ENCODE data around the gene CHST13. TPM values are rescaled to one million over a fixed set of nuclear protein-coding genes. Genes with fewer than 3 reads are reported as not detected.

Gene CHST13
- total RNA-seq, 2 donors from 2014 or later, result 1.6 to 6.7 TPM

GRCh38 chr3:126516936-126517290, 7.0 kb upstream of the CHST13 start:
- WGBS, 2 experiments (ENCODE audit: insufficient coverage in 1 of 2, insufficient read length in 1 of 2), result 92 to 97% methylated on average over 8 to 9 of the region's 9 CpGs
- H3K36me3 Mint-ChIP-seq (ENCODE audit: low read depth), result no peaks in the 10 kb centered on the region
- H3K27ac ChIP-seq (ENCODE audit: low read depth, low read length), result no peak overlapping the region
- no peak for DNase-seq
- H3K9me3 ChIP-seq (ENCODE audit: control insufficient read depth, low read length), result no peaks in the 10 kb centered on the region
- no peaks in the 10 kb centered on the region for H3K27me3 ChIP-seq (ENCODE audit: control insufficient read depth, insufficient read depth, low read length, poor library complexity, severe bottlenecking)
- H3K4me1 ChIP-seq (ENCODE audit: control insufficient read depth, insufficient read depth, low read length), result peaks cover 7% of the 10 kb centered on the region
- H3K27me3 Mint-ChIP-seq (ENCODE audit: insufficient read depth), result no peaks in the 10 kb centered on the region
- H3K4me3 Mint-ChIP-seq, result no peak overlapping the region
- no peak overlapping the region for H3K4me3 ChIP-seq (ENCODE audit: low read length)
- no peaks in the 10 kb centered on the region for H3K9me3 Mint-ChIP-seq
- no peak overlapping the region for H3K9ac ChIP-seq (ENCODE audit: extremely low read depth, low read length, poor library complexity, severe bottlenecking)
- no peak for TF ChIP-seq CTCF (conservative IDR thresholded peaks at IDR 0.05)
- H3K4me1 Mint-ChIP-seq, result peaks cover 11% of the 10 kb centered on the region
- no peak overlapping the region for H3K27ac Mint-ChIP-seq
- H3K36me3 ChIP-seq (ENCODE audit: control insufficient read depth, insufficient read depth, low read length), result no peaks in the 10 kb centered on the region

- no peak for TF ChIP-seq CTCF (conservative IDR thresholded peaks at IDR 0.05)
- no peak within 1 kb of the TSS for H3K4me3 ChIP-seq (ENCODE audit: low read length)
- Mint-ChIP-seq H3K27ac (peak within 1 kb of the TSS; percentile 72), H3K27me3 (ENCODE audit: insufficient read depth) (peaks cover 3% of the 10 kb centered on the region), H3K4me3 (no peak within 1 kb of the TSS), H3K36me3 (ENCODE audit: low read depth) (no peaks in the 10 kb centered on the region), H3K4me1 (peaks cover 11% of the 10 kb centered on the region), H3K9me3 (no peaks in the 10 kb centered on the region)
- H3K9me3 ChIP-seq (ENCODE audit: control insufficient read depth, low read length), result no peaks in the 10 kb centered on the region
- peaks cover 1% of the 10 kb centered on the region for H3K27me3 ChIP-seq (ENCODE audit: control insufficient read depth, insufficient read depth, low read length, poor library complexity, severe bottlenecking)
- H3K9ac ChIP-seq (ENCODE audit: extremely low read depth, low read length, poor library complexity, severe bottlenecking), result no peak within 1 kb of the TSS
- WGBS, 2 experiments (ENCODE audit: insufficient coverage in 1 of 2, insufficient read length in 1 of 2), result 95 to 98% methylated on average over 7 to 16 of the region's 16 CpGs
- H3K36me3 ChIP-seq (ENCODE audit: control insufficient read depth, insufficient read depth, low read length), result no peaks in the 10 kb centered on the region
- no peak within 1 kb of the TSS for H3K27ac ChIP-seq (ENCODE audit: low read depth, low read length)
- peaks cover 7% of the 10 kb centered on the region for H3K4me1 ChIP-seq (ENCODE audit: control insufficient read depth, insufficient read depth, low read length)
- no peak for DNase-seq
Measured at GRCh38 chr3:126517291-126517951, 6.5 kb upstream of the CHST13 start, which contains the start of gene UROC1. UROC1 (minus strand) TSS chr3:126517773; CDS start chr3:126517719, 54 bp downstream.

- Mint-ChIP-seq H3K4me3 (no peak overlapping the region), H3K27me3 (ENCODE audit: insufficient read depth) (peaks cover 10% of the 10 kb centered on the region), H3K36me3 (ENCODE audit: low read depth) (no peaks in the 10 kb centered on the region), H3K27ac (peak overlapping the region; percentile 72), H3K4me1 (peaks cover 11% of the 10 kb centered on the region), H3K9me3 (no peaks in the 10 kb centered on the region)
- Histone ChIP-seq H3K27ac (ENCODE audit: low read depth, low read length) (no peak overlapping the region), H3K4me1 (ENCODE audit: control insufficient read depth, insufficient read depth, low read length) (peaks cover 7% of the 10 kb centered on the region), H3K9me3 (ENCODE audit: control insufficient read depth, low read length) (no peaks in the 10 kb centered on the region), H3K36me3 (ENCODE audit: control insufficient read depth, insufficient read depth, low read length) (no peaks in the 10 kb centered on the region), H3K9ac (ENCODE audit: extremely low read depth, low read length, poor library complexity, severe bottlenecking) (no peak overlapping the region), H3K4me3 (ENCODE audit: low read length) (no peak overlapping the region), H3K27me3 (ENCODE audit: control insufficient read depth, insufficient read depth, low read length, poor library complexity, severe bottlenecking) (peaks cover 9% of the 10 kb centered on the region)
- WGBS, 2 experiments (ENCODE audit: insufficient coverage in 1 of 2, insufficient read length in 1 of 2), result 92 to 97% methylated on average over 11 to 15 of the region's 15 CpGs
- no peak for TF ChIP-seq CTCF (conservative IDR thresholded peaks at IDR 0.05)
- DNase-seq, result no peak
Measured at GRCh38 chr3:126517986-126518778, 5.8 kb upstream of the CHST13 start.
